ENCODE data around the gene HDGFL2.
A peak's percentile ranks its signal among the peaks of the same experiment; 100 is the strongest.

HDGFL2 gene

DNA sequence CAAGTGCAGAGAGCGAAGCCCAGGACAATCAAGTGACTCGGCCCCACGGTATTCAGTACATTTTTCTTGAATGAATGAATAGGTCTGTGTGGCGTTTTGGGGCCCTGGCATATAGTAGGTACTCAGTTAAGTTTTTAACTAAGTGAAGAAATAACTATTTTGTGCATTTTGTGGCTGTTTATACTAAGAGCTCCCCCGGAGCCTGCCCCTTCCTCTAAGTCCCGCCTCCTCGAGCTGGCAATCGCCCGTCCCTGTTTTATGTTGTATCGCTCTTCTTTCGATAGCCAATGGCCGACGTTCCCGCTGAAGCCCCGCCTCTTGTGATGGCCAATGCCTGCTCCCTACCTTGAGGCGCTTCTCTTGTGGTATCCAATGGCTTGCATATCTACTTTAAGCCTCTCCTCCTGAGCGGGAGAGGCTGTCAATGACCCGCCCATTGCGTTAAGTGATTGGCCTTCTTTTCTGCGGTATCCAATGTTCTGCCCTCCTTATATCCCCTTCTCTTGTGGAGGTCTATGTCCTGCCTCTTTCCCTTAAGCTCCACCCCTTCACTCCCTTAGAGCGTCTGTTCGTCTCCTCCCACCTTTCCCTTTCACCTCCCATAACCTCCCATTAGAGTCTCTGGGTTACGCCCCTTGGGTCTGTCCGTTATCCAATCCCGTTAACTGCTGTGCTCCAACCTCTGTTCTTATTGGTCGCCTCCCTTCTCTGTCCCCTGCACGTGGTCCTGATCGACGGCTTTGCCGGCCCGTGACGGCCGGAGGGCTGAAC is 509 bp upstream of the HDGFL2 start:
- DNase-seq = peak; percentile 96

- no peak for DNase-seq
Measured at GRCh38 chr19:4473011-4473762, 1.1 kb downstream of the HDGFL2 start.

- DNase-seq = no peak
Measured at GRCh38 chr19:4473763-4474513, 1.8 kb downstream of the HDGFL2 start.

GRCh38 chr19:4474514-4475022 is 2.5 kb downstream of the HDGFL2 start:
- peak; percentile 52 for DNase-seq

- no peak for DNase-seq
Measured at GRCh38 chr19:4477034-4477801, 5.1 kb downstream of the HDGFL2 start.

GRCh38 chr19:4482721-4483364 is 10.7 kb downstream of the HDGFL2 start:
- DNase-seq = no peak

GRCh38 chr19:4483385-4483784 is 11.3 kb downstream of the HDGFL2 start:
- DNase-seq = no peak

DNA sequence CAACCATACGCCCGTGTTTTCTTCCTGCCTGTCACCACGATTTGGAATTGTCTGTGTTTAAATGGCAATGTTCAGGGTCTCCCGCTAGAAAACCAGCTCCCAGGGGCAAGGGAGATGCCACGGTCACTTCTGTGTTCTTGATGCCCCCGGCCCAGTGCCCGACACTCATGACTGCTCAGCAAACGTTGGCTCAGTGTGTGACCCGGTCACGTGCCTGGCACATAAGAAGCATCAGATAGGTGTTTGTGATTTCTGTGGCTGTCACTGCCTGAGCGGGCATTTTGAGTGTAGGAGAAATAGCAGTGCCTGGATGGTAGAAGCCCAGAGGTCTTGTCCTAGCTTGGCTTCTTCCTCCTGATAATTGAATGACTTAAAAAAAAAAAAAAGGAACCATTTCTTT is 15.5 kb downstream of the HDGFL2 start:
- DNase-seq = no peak

GRCh38 chr19:4488496-4488895 is 16.4 kb downstream of the HDGFL2 start:
- DNase-seq = no peak

GRCh38 chr19:4491446-4491845 is 19.3 kb downstream of the HDGFL2 start:
- DNase-seq = no peak

DNA sequence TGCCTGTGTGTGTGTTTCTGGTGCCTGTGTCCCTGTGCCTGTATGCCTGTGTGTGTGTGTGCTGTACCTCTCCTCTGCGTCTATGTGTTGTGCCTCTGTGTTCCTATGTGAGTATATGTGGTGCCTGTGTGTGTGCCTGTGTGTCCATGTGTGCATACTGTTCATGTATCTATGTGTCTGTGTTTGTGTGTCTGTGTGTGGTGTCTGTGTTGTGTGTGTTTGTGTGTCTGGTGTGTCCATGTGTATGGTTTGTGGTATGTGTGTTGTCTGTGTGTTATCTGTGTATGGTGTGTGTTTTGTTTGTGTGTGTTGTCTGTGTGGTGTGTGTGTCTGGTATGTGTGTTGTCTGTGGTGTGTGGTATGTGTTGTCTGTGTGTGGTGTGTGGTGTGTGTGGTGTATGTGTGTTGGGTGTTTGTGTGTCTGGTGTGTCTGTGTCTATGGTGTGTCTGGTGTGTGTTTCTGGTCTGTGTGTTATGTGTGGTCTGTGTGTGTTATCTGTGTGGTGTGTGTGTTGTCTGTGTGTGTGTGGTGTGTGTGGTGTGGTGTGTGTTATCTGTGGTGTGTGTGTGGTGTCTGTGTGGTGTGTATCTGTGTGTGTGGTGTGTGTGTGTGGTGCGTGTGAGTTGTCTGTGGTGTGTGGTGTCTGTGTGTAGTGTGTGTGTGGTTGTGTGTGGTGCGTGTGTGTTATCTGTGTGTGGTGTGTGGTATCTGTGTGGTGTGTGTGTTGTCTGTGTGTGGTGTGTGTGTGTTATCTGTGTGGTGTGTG is 20.4 kb downstream of the HDGFL2 start:
- DNase-seq = no peak

- no peak for DNase-seq
Measured at GRCh38 chr19:4493104-4493928, 21.2 kb downstream of the HDGFL2 start.

DNA sequence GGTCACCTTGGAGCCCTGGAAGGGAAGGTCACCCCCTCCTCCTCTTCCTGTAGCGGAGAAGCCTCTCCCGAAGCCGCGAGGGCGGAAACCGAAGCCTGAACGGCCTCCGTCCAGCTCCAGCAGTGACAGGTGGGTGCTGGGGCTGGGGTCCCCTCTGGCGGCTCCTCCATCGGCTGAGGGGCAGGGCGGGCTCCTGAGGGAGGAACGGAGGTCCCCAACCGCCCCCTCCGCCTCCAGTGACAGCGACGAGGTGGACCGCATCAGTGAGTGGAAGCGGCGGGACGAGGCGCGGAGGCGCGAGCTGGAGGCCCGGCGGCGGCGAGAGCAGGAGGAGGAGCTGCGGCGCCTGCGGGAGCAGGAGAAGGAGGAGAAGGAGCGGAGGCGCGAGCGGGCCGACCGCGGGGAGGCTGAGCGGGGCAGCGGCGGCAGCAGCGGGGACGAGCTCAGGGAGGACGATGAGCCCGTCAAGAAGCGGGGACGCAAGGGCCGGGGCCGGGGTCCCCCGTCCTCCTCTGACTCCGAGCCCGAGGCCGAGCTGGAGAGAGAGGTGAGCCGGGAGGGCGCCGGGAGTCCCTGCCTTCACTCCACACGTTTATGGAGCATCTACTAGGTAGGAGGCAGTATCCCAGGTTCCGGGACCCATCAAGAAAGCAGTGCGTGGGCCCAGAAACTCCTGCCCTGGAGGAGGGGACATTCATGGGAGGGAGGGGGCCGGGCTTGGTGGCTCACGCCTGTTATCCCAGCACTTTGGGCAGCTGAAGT is 22.0 kb downstream of the HDGFL2 start:
- no peak for DNase-seq

DNA sequence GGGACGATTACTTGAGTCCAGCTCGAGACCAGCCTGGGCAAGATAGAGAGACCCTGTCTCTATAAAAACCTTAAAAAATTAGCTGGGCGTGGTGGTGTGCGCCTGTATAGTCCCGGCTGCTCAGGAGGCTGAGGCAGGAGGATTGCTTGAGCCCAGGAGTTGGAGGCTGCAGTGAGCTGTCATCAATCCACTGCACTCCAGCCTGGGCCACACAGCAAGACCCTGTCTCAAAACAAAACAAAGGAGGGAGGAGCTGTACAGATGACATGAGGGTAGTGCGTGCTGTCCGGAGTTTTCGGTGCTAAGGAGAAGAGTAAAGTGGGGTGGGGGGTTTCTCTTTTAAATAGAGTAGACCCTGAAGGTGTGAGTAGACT is 22.6 kb downstream of the HDGFL2 start:
- DNase-seq = no peak

- no peak for DNase-seq
Measured at GRCh38 chr19:4495471-4495870, 23.4 kb downstream of the HDGFL2 start.

GRCh38 chr19:4496304-4496703 is 24.2 kb downstream of the HDGFL2 start:
- DNase-seq = no peak

GRCh38 chr19:4497770-4498389 is 25.8 kb downstream of the HDGFL2 start:
- no peak for DNase-seq

- no peak for DNase-seq
Measured at GRCh38 chr19:4498694-4499093, 26.6 kb downstream of the HDGFL2 start.

DNA sequence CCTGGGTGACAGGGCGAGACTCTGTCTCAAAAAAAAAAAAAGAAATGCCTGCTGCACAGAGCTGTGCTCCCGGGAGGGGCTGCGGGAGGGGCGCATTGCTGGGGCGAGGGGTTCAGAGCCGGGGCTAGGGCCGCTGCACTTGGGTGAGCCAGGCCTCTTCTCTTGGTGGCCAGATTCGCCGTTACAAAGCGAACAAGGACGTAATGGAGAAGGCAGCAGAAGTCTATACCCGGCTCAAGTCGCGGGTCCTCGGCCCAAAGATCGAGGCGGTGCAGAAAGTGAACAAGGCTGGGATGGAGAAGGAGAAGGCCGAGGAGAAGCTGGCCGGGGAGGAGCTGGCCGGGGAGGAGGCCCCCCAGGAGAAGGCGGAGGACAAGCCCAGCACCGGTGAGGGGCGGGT is 27.2 kb downstream of the HDGFL2 start:
- no peak for DNase-seq
